Neural cell (in vitro differentiated cells): Measurements from ENCODE around the gene NDUFA6. TPM values are rescaled to one million over a fixed set of nuclear protein-coding genes. Genes with fewer than 3 reads are reported as not detected.

ENCODE experiments used
- H2AFZ ChIP-seq: fragments of 200-600, 300-800 bp; sonication (generic), shearing (Covaris generic); 2 replicates; pipeline ENCODE4 v1.6.0; 2014; ENCODE audit warnings: low read depth, mild to moderate bottlenecking, antibody characterized with exemption, low read length, moderate library complexity
- H3F3A ChIP-seq: fragments of 200-600 bp; shearing (Covaris generic); 2 replicates; pipeline ENCODE4 v1.6.1; 2016; ENCODE audit warnings: mild to moderate bottlenecking, moderate library complexity, mixed read lengths, antibody characterized with exemption, low read length; ENCODE audit not compliant: insufficient read depth, poor library complexity, severe bottlenecking
- H3K27ac ChIP-seq: fragments of 200-600, 300-800 bp; sonication (generic), shearing (Covaris generic); 2 replicates; pipeline ENCODE4 v1.5.1; 2014; ENCODE audit warnings: mild to moderate bottlenecking, low read length, moderate library complexity
- H3K27me3 ChIP-seq: fragments of 300-800, 200-600 bp; sonication (generic), shearing (Covaris generic); 2 replicates; pipeline ENCODE4 v1.6.0; 2014; ENCODE audit warnings: mild to moderate bottlenecking, low read depth, low read length, moderate library complexity; ENCODE audit not compliant: insufficient read depth
- H3K36me3 ChIP-seq: fragments of 300-800, 200-600 bp; sonication (generic), shearing (Covaris generic); 2 replicates; pipeline ENCODE4 v1.5.1; 2014; ENCODE audit warnings: mild to moderate bottlenecking, antibody characterized with exemption, low read length, moderate library complexity; ENCODE audit not compliant: insufficient read depth
- H3K4me2 ChIP-seq: fragments of 300-800, 200-600 bp; sonication (generic), shearing (Covaris generic); 2 replicates; pipeline ENCODE4 v1.6.0; 2014; ENCODE audit warnings: mild to moderate bottlenecking, low read length
- H3K4me3 ChIP-seq: fragments of 300-800, 200-600 bp; sonication (generic), shearing (Covaris generic); 2 replicates; pipeline ENCODE4 v1.5.1; 2014; ENCODE audit warnings: mild to moderate bottlenecking, low read length, moderate library complexity
- H3K79me2 ChIP-seq: fragments of 200-600 bp; shearing (Covaris generic); replicated peaks from 2 replicates; pipeline ENCODE4 v1.6.0; 2014; ENCODE audit warnings: mild to moderate bottlenecking, low read length, moderate library complexity; ENCODE audit not compliant: insufficient read depth
- H3K9ac ChIP-seq: fragments of 300-800, 200-600 bp; sonication (generic), shearing (Covaris generic); 2 replicates; pipeline ENCODE4 v1.6.1; 2016; ENCODE audit warnings: mild to moderate bottlenecking, low read length, mixed read lengths
- H3K9me2 ChIP-seq: fragments of 200-600 bp; shearing (Covaris generic); 2 replicates; pipeline ENCODE4 v1.6.1; 2016; ENCODE audit warnings: mild to moderate bottlenecking, low read length, mixed read lengths; ENCODE audit not compliant: insufficient read depth
- H3K9me3 ChIP-seq: fragments of 200-600, 300-800 bp; sonication (generic), shearing (Covaris generic); 2 replicates; pipeline ENCODE4 v1.6.1; 2016; ENCODE audit warnings: mild to moderate bottlenecking, mixed run types, low read length, moderate library complexity, mixed read lengths
- H4K20me1 ChIP-seq: fragments of 200-600 bp; shearing (Covaris generic); 2 replicates; pipeline ENCODE4 v1.6.1; 2016; ENCODE audit warnings: mild to moderate bottlenecking, mixed run types; ENCODE audit not compliant: insufficient read depth
- CTCF ChIP-seq: fragments of 450-650 bp; IDR thresholded peaks from 2 replicates; pipeline ENCODE4 v1.5.1; 2014; ENCODE audit warnings: antibody characterized with exemption, mild to moderate bottlenecking, moderate library complexity; ENCODE audit not compliant: poor library complexity, severe bottlenecking
- EP300 ChIP-seq: fragments of 450-650 bp; conservative IDR thresholded peaks from 2 replicates; pipeline ENCODE4 v1.6.1; 2014; ENCODE audit warnings: antibody characterized with exemption, mild to moderate bottlenecking, moderate library complexity; ENCODE audit not compliant: poor library complexity, severe bottlenecking
- EZH2 ChIP-seq: fragments of 200-600, 300-800 bp; shearing (Covaris generic), sonication (generic); IDR thresholded peaks from 2 replicates; pipeline ENCODE4 v1.6.1; 2014; ENCODE audit warnings: antibody characterized with exemption, low read length, borderline replicate concordance, mild to moderate bottlenecking; ENCODE audit not compliant: insufficient read depth, poor library complexity, severe bottlenecking
- MXI1 ChIP-seq: fragments of 450-650 bp; conservative IDR thresholded peaks from 2 replicates; pipeline ENCODE4 v1.6.1; 2014; ENCODE audit warnings: antibody characterized with exemption, mild to moderate bottlenecking; ENCODE audit not compliant: poor library complexity, severe bottlenecking
- POLR2AphosphoS5 ChIP-seq: IDR thresholded peaks from 2 replicates; pipeline ENCODE4 v1.6.1; 2012
- RAD21 ChIP-seq: fragments of 450-650 bp; conservative IDR thresholded peaks from 2 replicates; pipeline ENCODE4 v1.6.1; 2014; ENCODE audit warnings: antibody characterized with exemption, mild to moderate bottlenecking, moderate library complexity
- SMC3 ChIP-seq: fragments of 450-650 bp; conservative IDR thresholded peaks from 2 replicates; pipeline ENCODE4 v1.6.1; 2014; ENCODE audit warnings: antibody characterized with exemption, mild to moderate bottlenecking, moderate library complexity; ENCODE audit not compliant: poor library complexity
- TAF1 ChIP-seq: IDR thresholded peaks from 2 replicates; pipeline ENCODE4 v1.6.1; 2012; ENCODE audit warnings: low read depth
- polyA plus RNA-seq: library from polyadenylated mRNA; depleted of rRNA; stranded (reverse); fragments of >200 nt; gene quantifications from 2 replicates; pipeline ENCODE4 v1.2.3, GENCODE V29; 2014
- TF ChIP-seq, protein P1 (sequence below): IDR thresholded peaks from 2 replicates; pipeline ENCODE4 v1.6.1; 2012; ENCODE audit warnings: borderline replicate concordance

The NDUFA6 gene
- polyA plus RNA-seq, 1 donor from 2014 or later = 273 TPM

- H3K4me2 ChIP-seq = peak within 1 kb of the TSS; percentile 66
- TF ChIP-seq, protein P1, sequence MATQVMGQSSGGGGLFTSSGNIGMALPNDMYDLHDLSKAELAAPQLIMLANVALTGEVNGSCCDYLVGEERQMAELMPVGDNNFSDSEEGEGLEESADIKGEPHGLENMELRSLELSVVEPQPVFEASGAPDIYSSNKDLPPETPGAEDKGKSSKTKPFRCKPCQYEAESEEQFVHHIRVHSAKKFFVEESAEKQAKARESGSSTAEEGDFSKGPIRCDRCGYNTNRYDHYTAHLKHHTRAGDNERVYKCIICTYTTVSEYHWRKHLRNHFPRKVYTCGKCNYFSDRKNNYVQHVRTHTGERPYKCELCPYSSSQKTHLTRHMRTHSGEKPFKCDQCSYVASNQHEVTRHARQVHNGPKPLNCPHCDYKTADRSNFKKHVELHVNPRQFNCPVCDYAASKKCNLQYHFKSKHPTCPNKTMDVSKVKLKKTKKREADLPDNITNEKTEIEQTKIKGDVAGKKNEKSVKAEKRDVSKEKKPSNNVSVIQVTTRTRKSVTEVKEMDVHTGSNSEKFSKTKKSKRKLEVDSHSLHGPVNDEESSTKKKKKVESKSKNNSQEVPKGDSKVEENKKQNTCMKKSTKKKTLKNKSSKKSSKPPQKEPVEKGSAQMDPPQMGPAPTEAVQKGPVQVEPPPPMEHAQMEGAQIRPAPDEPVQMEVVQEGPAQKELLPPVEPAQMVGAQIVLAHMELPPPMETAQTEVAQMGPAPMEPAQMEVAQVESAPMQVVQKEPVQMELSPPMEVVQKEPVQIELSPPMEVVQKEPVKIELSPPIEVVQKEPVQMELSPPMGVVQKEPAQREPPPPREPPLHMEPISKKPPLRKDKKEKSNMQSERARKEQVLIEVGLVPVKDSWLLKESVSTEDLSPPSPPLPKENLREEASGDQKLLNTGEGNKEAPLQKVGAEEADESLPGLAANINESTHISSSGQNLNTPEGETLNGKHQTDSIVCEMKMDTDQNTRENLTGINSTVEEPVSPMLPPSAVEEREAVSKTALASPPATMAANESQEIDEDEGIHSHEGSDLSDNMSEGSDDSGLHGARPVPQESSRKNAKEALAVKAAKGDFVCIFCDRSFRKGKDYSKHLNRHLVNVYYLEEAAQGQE = peak; percentile 83
- TF ChIP-seq EP300 (peak; percentile 42), EZH2 (no peak), TAF1 (peak; percentile 77), SMC3 (no peak), MXI1 (peak; percentile 85), CTCF (no peak), RAD21 (no peak), POLR2AphosphoS5 (peak; percentile 93)
- peak within 1 kb of the TSS; percentile 68 for H3K9ac ChIP-seq
- no peaks in the 10 kb centered on the region for H4K20me1 ChIP-seq
- peak within 1 kb of the TSS; percentile 62 for H2AFZ ChIP-seq
- no peaks in the 10 kb centered on the region for H3K27me3 ChIP-seq
- peak within 1 kb of the TSS; percentile 70 for H3K27ac ChIP-seq
- H3K79me2 ChIP-seq = no peaks in the 10 kb centered on the region
- H3F3A ChIP-seq = no peaks in the 10 kb centered on the region
- no peaks in the 10 kb centered on the region for H3K9me3 ChIP-seq
- peak within 1 kb of the TSS; percentile 70 for H3K4me3 ChIP-seq
- H3K9me2 ChIP-seq = no peaks in the 10 kb centered on the region
- H3K36me3 ChIP-seq = no peaks in the 10 kb centered on the region
These were observed 19.8 kb downstream of the NDUFA6 start, which contains the start of gene NAGA for GRCh38 chr22:42070517-42071422. NAGA (minus strand) TSS chr22:42070812; CDS start chr22:42070297, 515 bp downstream.

DNA sequence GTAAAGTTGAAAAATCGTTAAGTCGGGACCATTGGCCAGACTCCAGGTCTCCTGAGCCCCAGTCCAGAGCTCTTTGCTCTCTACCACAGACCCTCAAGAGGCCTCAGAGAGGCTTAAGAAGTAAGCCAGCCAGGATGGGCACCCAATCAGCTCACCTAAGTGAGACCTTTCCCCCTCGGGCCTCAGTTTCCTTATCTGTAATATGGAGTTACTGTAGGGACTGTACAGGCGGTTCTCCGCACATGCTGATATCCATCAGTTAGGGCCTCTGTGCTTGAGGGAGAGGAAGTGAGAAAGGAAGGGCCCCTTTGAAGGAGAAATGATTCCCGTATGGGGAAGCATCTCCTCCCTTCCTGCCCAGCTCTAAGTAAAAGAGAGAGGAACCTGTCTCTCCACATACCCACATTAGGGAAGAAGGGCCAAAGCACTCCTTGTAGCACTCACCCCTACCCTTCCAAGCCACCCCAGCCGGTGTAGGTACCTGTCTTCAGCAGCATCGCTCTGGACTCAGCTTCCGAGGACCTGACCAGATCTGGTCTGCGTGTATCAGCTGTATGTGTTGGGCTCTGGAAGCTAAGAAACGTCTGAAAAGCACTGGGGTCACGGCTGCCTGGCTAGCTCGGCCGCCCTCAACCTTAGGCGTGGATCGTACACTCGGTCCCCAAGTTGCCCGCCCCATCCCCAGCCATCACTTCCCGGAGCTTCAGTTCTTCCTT lies 20.6 kb downstream of the NDUFA6 start:
- peak overlapping the region; percentile 32 for H3K4me2 ChIP-seq
- no peaks in the 10 kb centered on the region for H3F3A ChIP-seq
- H3K4me3 ChIP-seq = peak overlapping the region; percentile 70
- H3K79me2 ChIP-seq = no peaks in the 10 kb centered on the region
- no peaks in the 10 kb centered on the region for H3K27me3 ChIP-seq
- peak overlapping the region; percentile 68 for H3K9ac ChIP-seq
- H3K9me2 ChIP-seq = no peaks in the 10 kb centered on the region
- TF ChIP-seq SMC3 = no peak
- no peak for TF ChIP-seq CTCF
- no peak for TF ChIP-seq EP300
- TF ChIP-seq POLR2AphosphoS5 = no peak
- no peak for TF ChIP-seq TAF1
- no peak for TF ChIP-seq EZH2
- TF ChIP-seq, protein P1 = no peak
- TF ChIP-seq MXI1 = no peak
- no peak for TF ChIP-seq RAD21
- no peaks in the 10 kb centered on the region for H3K9me3 ChIP-seq
- H3K36me3 ChIP-seq = no peaks in the 10 kb centered on the region
- peak overlapping the region; percentile 70 for H3K27ac ChIP-seq
- H4K20me1 ChIP-seq = no peaks in the 10 kb centered on the region
- peak overlapping the region; percentile 62 for H2AFZ ChIP-seq
